DMS53 treated with DMSO at 0.1 percent for 48 hours (cell line): Measurements from ENCODE around the gene EHMT1.
"Not testable (repeated sequence)": the region's sequence is repeated elsewhere in the genome, so short reads cannot be mapped to it uniquely, and the experiment has no call there.

Experiments
- DNase-seq: peaks from one replicate; lab custom pipeline; 2025; ENCODE audit not compliant: unreplicated experiment; lab: John Stamatoyannopoulos, UW

Gene EHMT1

DNA sequence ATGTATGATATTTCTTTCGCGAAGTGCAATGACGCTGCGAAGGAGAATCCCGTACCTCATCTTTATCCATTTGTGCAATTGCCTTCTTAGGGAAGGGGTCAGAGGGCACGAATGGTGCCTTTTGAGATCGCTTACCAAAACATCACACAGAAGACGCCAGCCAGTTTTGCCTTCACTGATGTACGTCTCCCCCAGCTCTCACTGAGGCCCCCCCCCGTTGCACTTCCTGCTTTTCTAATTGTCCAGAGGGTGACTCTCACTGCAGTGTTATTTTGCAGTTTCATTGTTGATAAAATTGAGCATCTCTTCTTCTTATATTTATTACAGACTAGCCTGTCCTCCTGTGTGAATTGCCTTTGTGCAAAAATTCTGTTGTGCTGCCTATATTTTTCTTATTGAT lies 219.8 kb downstream of the EHMT1 start:
- no peak for DNase-seq

DNA sequence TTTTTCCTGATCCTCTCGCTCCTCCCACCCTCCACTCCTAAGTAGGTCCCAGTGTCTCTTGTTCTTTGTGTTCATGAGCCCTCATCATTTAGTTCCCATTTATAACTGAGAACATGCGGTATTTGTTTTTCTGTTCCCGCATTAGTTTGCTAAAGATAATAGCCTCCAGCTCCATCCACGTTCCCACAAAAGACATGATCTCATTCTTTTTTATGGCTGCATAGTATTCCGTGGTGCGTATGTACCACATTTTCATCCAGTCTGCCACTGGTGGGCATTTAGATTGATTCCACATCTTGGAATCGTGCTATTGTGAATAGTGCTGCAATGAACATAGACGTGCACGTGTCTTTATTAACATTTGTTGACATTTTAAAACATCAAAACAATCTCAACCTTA lies 224.6 kb downstream of the EHMT1 start:
- DNase-seq, result no peak

DNA sequence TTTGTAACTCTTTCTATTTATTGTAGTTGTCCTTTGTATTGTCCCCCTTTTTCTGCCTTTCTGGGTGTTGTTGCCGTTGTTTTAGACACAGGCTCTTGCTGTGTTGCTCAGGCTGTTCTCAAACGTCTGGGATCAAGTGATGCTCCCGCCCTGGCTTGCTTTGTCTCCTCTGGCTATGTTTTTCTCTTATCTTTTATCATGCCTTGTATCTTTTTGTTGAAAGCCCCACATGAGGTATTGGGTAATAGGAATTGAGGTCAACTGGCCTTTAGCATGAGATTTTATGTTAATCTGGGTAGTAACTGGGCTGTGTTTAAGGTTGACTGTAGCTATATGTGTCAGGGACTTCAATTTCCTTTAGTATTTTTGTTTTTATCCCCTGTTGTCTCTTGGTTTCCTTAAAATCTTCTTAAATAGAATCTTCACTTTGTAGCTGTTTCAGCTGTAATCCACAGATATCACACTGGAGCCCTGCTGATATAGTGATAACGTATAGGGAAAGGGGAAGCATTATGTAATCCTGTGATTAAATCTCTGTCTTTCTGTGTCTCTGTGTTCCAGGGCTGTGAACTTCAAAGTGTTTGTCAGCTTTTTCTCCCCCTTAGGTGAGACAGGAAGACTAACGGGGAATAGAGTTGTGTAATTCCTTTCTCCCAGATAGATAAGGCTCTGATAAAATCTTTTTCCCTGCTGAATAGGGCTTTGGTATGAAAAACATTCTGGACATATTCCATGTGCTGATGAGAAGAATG lies 232.9 kb downstream of the EHMT1 start:
- DNase-seq, result no peak

DNA sequence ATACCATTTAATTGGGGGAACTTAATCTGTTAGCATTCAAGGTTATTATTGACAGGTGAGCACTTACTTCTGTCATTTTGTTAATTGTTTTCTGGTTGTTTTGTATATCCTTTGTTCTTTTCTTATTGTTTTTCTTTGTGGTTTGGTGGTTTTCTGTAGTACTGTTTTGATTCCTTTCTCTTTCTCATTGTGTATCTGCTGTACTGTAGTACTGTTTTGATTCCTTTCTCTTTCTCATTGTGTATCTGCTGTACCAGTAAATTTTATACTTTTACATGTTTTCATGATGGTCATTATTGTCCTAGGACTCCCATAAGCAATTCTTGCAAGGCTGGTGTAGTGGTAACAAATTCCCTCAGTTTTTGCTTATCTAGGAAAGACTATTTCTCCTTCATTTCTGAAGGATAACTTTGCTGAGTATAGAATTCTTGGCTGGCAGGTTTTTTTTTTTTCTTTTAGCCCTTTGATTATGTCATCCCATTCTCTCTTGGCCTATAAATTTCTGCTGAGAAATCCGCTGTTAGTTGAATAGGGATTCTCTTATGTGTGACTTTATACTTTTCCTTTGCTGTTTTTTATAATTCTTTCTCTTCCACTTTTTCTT lies 234.7 kb downstream of the EHMT1 start:
- DNase-seq, result no peak

DNA sequence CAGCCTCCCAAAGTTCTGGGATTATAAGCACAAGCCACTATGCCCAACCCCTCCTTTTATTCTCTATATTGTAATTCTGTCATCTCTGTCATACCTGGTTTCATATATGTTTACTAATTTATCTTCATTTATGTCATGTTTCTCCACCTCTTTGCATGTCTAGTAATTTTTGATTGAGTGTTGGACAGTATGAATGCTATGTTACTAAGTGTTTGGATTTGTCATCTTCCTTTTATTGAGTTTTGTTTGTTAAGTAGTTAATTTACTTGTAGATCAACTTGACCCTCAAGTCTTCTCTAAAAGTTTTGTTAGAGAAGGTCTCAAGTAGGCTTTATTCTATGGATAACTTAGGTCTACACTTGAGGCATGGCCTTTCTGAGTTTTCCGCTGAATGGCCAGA lies 241.6 kb downstream of the EHMT1 start:
- no peak for DNase-seq

DNA sequence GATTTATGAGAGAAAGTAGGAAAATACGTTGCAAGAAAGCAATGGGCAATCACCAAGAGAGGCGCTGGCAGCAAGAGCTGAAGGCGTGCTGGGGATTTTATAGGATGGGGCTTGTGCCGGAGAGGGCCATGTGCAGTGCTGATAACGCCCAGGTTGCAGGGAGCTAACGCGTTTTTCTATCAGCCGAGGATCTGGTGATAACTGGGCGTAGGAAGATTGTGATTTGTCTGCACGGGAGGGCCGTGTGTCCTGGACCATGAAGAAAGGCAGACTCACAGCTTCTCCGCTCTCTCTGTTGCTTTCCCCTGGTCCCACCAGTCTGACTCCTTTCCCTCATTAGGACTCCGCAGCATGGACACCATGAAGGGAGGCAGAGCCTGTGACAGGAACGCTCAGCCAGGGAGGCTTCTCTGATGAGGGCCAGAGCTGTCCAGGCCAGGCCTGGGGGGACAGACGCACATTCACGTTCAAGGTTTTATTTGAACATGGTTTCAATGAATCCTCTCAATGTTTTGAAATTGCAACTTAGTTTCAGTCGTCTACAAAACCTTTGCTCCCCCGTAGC lies 246.9 kb downstream of the EHMT1 start:
- no peak for DNase-seq

DNA sequence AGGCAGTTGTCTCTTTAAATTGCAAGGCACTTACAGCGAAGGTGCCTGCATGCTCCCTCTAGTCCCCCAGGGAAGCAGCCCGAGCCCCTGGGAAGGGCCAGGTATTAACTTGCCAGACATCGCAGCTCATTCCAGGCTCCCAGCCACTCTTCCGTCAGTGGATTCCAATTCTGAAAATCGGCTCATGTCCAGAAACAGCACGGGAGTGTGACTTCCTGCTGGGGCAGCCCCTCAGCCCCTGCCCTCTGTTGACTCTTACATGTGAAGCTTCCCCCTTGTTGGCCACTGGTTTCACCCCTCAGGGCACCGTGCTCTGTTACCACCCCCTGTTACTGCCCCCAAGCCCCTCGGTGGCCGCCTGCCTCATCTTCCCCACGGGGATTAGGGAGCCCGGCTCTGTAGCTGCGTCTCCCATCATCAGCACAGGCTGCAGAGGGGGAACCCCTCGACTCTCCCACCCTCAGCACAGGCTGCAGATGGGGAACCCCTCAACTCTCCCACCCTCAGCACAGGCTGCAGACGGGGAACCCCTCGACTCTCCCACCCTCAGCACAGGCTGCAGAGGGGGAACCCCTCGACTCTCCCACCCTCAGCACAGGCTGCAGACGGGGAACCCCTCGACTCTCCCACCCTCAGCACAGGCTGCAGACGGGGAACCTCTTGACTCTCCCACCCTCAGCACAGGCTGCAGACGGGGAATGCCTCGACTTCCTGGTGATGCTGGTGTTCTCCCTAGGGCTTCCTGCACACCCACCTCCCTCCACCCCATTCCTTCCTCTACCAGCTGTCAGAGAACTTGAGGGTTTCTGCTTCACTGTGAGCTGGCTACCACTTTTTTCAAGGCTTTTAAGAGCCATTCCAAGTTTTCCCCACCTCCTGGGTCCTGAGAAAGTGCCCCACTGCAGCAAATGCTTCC lies 247.7 kb downstream of the EHMT1 start:
- DNase-seq, result no peak

DNA sequence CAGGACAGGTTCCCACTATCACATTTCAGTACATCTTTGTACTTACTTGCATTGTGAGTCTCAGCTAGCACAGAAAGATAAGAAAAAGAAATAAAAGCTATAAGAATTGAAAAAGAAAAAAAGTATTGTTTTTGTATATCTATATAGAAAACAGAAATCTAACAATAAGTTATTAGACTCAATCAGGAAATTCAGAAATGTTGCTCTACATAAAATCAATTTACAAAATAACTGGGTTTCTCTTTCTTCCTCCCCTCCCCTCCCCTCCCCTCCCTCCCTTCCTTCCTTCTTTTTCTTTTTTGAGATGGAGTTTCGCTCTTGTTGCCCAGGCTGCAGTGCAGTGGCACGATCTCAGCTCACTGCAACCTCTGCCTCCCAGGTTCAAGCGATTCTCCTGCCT lies 251.6 kb downstream of the EHMT1 start:
- no peak for DNase-seq

DNA sequence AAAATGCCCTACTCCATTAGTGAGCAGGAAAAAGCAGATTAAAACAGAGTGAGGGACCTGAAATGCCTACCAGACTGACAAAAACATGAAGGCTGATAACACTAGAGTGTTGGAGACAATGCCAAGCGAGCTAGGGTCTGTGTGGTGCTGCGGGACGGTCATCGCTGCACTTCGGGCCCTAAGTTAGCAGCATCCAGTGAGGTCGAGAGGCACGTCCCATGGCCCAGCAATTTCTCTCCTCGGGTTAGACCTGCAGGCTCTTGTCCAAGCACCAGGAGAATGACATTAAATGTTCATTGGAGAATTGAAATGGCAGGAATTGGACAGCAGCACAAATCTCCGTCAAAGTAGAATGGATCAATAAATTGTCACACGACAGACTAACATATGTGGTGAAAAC lies 253.5 kb downstream of the EHMT1 start:
- DNase-seq, result no peak

DNA sequence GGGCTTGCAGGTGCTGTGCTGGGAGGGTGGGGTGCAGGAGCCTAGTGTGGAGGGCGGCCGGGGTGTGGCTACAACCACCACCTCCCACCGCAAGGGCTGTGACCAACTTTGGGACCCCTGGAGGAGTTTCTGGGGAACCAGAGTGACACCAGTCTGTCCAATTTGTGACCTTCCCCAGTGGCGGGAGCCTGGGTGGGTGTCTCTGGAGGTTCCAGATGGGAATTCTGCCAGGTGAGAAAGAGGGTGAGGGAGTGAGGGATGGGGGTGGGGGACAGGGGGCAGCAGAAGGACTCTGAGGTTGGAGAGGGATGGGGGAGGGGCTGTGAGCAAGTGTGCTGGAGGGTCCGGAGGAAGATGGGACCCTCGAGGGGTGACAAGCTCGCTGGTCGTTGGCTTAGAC lies 254.6 kb downstream of the EHMT1 start:
- DNase-seq, result no peak

DNA sequence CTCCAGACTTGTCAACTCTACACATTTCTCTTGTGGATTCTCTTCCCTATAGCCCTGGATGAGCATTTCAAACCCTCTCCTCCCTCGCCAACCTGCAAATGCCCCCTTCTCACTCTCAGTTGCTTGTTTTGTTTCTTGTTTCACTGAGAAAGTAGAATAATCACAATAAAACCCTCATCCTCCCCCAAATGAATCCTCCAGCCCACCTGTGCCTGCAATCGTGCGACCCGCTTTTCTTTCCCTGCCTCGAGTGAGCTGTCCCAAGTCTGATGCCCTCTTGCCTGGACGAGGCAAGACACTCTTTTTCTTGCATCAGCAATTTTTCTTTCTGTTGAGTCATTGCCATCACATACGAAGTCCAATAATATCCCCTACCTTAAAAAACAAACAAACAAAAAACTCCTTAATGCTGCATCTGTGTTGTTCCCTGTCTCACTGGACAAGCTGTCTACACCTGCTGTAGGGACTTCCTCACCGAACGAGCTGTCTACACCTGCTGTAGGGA lies 255.1 kb downstream of the EHMT1 start:
- no peak for DNase-seq

DNA sequence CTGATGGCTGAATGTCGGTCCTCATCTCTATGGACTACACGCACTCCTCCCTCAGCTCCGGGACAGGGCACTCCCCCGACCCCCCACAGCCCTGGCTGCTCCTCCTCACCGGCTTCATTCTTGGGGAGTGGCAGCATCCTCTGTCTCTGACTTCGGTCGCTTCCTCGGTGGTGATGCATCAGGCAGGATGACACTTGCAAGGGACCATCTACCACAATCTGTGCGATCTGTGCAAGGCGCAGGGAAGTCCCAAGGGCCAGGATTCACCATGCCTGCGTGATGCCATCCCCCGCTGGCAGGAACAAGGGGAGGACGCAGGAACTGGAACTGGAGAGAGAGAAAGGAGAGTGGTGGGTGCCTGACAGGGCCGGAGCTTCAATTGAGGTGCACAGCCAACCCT lies 256.5 kb downstream of the EHMT1 start:
- no peak for DNase-seq

DNA sequence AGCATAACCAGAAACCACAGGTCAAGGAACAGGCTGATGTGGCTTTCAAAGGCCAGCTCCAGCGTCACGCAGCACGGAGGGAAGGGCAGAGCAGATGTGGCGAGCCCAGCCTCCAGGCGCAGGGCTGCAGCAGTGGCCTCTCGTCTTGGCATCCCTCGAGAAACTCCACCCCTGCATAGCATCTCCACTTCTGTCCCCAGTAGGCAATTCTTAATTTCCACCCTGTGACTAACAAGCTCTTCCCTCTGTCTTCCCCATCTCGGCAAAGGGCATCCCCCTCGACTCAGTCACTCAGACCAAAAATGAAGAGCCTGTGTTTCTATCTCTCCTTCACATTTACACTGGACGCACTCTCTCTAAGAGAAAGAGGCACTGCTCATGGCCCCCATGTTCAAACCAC lies 257.0 kb downstream of the EHMT1 start:
- DNase-seq, result no peak

DNA sequence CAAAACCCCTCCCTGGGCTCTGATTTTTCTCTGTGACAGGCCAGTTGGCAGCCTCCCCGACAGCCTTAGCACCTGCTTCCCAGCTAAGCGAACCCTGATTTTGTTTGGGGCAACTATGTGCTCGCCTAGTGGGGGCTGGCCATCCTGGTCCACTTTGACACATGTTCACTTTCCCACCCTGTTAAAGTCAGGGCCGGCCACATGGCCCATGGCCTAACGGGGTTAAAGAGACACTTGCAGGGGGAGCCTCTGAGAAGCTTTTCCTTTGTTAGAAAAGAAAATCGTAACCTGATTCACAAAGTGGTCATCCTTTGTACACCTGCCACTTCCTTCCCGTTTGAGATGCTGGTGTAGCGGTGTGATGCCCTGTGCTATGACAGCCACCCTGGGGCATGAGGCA lies 257.5 kb downstream of the EHMT1 start:
- DNase-seq, result no peak

DNA sequence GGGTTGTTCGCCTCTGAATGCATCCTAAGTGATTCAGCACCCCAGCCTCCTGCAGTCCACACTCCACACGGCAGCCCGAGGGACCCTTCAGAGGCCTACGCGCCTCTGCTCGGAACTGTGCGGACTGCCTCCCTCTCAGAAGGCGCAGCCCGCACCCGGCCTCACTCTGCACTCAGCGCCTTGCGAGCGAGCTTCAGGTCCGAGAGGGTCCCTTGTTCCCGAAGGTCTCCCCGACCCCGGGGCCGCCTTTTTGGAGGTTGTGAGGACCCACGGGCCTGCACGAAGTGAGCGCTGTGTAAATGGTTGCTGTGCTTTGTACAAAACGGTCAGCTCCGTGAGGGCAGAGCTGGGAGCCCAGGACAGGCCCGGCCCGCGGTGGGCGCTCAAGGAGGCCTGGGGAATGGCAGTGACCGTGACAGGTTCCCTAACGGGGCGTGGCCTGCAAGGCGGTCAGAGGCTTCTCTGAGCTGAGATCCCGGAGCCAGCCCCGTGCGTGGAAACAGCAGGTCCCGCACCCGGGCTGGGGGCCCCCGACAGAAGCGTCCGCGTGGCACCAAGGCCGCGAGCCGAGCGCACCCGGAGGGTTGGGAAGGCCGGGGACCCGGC lies 258.1 kb downstream of the EHMT1 start:
- DNase-seq, result no peak

DNA sequence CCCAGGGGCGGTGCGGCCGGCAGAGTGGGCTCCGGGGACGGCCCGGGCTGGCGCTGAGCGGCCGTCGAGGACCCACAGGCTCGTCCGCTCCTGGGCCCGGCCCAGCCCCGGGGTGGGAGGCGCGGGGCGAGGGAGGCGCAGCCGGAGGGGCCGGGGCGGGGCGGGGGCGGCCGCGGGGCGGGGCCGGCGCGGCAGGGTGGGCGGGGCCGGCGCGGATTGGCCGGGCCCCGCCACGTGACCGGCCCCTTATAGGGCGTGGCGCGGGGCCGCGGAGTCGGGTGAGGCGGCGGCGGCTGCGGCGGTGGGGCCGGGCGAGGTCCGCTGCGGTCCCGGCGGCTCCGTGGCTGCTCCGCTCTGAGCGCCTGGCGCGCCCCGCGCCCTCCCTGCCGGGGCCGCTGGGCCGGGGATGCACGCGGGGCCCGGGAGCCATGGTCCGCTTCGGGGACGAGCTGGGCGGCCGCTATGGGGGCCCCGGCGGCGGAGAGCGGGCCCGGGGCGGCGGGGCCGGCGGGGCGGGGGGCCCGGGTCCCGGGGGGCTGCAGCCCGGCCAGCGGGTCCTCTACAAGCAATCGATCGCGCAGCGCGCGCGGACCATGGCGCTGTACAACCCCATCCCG lies 258.8 kb downstream of the EHMT1 start, which contains the start of gene CACNA1B:
CACNA1B (plus strand) TSS at position 277 of the 617 bp plus-strand sequence; CDS start at position 429, 152 bp downstream.
- DNase-seq, result not testable (repeated sequence)

DNA sequence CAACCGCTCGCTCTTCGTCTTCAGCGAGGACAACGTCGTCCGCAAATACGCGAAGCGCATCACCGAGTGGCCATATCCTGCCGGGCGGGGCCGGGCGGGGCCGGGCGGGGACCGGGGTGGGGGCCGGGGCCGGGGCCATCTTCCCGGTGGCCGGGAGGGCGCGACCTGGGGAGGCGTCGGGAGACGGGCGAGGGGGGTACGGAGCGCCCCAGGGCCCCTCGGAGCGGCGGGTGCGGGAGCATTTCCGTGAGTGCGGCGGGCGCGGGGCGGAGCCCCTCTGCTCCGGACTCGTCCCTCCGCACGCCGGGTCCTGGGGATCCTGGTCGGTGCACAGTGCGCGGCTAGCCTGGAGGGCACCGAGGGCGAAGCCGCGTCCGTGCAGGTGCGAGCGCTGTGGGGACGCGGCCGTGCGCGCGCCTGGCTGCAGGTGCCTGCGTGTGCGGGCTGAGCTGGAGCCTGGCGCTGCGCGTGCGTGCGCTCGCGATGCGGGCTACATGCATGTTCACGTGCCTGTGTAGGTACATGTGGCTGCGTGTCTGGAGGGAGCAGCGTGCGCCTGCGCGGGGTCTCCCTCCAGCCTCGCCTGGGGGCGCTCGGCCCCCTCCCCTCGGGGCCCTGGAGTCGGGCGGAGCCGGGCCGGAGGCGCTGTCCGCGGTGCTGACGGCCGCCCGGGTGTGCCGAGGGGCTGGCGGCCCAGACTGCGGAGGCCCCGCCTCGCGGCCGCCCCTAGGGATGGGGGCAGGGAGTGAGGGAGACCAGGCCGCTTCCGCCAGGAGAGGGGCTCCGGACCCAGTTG lies 259.5 kb downstream of the EHMT1 start:
- DNase-seq, result no peak

DNA sequence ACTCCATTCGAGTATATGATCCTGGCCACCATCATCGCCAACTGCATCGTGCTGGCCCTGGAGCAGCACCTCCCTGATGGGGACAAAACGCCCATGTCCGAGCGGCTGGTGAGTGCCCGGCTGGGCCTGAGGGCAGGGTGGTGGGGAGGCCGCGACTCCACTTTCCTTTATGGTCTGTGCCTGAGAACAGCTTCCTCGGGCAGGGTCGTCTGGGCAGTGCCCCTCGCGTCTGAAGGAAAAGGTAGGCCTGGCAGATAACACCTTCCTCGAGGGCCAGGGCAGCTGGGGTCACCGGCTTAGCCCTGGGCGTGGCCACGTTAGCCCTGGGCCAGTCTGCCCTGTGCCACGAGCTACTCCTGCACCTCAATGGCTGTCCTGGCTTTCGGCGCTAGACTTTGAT lies 260.2 kb downstream of the EHMT1 start:
- DNase-seq, result no peak

DNA sequence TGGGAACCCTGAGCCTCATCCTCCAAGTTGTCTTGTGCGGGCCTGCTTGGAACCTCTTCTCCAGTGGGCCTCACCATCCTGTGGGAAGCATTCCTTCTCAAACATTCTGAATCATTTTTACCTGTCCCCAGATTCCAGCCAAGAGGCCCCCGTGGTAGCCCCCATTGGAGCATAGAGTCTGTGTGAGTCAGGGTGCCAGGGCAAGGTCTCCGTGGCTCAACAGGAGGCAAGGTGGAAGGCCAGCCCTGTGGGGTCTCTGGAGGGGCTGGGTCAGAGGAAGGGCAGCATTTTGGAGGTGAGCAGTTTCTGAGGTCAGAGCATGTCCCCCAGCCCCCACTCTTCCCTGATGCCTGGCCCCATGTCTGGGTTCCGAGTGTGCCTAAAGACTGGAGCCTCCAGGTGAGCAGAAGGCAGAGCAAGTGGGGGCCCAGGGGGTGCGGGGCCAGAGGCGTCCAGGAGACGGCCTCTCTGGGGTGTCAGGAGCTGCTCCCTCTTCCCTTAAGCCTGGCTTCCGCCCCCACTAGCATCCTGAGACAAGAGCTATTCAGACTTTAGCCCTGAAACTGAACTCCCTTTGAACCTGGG lies 260.9 kb downstream of the EHMT1 start:
- DNase-seq, result no peak
